ENCODE data around the gene MRPS14.
A peak's percentile ranks its signal among the peaks of the same experiment; 100 is the strongest.
"Not testable (repeated sequence)": the region's sequence is repeated elsewhere in the genome, so short reads cannot be mapped to it uniquely, and the experiment has no call there.

The MRPS14 gene

GRCh38 chr1:175023922-175024242 is 657 bp upstream of the MRPS14 start:
- DNase-seq (ENCODE audit: low read depth, low spot score), result not testable (repeated sequence)

DNA sequence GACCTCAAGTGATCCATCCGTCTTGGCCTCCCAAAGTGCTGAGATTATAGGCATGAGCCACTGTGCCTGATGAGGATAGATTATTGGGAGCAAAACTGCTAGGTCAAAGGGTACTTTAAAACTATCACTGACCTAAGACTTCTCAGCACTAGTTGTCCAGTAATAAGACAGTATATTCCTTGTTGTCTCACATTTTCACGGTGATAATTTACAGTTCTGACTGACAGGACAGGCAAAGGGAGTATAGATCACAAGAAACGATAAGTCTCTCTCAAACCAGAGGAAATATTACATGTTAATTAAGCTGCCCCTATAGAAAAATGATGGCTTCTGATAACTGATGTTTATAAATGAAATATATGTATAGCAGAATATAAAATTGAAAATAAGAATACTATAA is 3.7 kb downstream of the MRPS14 start:
- no peak for DNase-seq (ENCODE audit: low read depth, low spot score)

DNA sequence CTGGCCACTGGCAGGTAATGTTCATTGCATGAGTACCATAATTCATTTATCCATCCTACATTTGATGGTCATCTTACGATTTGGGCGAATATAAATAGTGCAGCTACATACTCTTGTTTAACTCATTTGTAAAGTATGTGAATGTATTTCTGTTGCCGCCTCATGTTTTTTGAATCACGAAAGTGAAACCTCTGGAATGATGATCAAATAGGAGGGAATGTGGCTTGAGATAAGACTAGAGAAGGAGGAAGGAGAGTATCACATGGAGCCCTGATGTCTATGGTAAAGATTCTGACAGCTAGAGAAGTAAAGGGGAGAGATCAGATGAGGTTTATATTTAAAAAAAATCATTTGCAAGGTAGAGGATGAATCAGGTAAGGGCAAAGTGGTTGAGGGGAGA is 8.0 kb downstream of the MRPS14 start:
- DNase-seq (ENCODE audit: low read depth, low spot score), result no peak

DNA sequence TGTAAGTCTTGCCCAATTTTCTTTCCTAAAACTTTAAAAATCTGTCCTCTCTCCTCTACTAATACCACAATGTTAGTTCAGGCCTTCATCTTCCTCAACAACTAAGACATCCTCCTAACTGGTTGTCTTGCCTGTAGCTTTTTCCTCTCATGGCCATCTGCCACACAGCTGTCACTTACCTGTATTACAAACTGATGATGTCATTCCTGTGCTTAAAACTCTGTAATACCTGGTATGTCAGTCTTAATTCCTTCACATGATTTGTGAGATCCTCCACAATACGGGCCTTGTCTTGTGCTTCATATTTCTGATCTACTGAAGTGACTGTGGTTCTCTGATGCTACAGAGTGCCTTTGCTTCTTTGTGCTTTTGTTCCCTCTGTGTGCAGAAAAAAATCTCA is 9.8 kb downstream of the MRPS14 start:
- no peak for DNase-seq (ENCODE audit: low read depth, low spot score)

GRCh38 chr1:175009532-175009931 is 13.7 kb downstream of the MRPS14 start:
- no peak for DNase-seq (ENCODE audit: low read depth, low spot score)

GRCh38 chr1:175005085-175005783 is 18.0 kb downstream of the MRPS14 start:
- DNase-seq (ENCODE audit: low read depth, low spot score), result no peak

DNA sequence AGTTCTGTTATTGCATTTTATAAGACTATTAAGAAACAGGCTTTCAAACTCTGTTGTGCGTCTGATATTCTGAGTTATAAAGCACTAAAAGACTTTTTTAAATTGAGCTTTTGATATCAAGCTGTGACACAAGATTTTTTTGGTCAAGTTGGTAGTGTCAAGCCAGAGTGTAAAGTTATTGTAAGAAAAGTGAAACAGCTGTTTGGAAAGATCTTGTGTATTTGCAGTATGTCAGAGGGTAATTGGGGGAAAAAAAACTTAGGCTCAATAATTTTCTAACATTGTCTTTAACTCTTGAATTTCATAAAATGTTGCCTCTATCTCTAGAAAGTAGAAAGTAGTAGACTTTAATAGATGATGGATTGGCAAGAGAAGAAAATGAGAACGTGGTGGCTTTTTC is 19.7 kb downstream of the MRPS14 start:
- no peak for DNase-seq (ENCODE audit: low read depth, low spot score)

DNA sequence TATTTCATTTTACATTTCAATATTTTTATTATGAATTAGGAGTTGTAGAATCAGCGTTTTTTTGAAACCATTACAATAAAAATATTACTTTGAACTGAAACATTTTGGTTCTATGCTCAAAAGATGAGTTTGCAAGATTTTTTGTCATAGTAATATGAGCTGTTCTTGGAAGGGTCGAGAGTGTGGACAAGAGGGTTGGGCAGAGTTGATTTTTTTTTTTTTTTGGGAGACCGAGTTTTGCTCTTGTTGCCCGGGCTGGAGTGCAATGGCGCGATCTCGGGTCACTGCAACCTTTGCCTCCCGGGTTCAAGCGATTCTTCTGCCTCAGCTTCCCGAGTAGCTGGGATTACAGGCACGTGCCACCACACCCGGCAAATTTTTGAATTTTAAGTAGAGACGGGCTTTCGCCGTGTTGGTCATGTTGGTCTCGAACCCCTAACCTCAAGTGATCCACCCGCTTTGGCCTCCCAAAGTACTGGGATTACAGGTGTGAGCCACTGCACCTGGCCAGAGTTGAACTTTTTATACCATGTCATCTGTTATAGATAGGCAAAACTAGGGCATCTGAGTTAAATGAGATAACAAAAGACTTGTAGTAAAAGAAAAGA is 20.2 kb downstream of the MRPS14 start:
- no peak for DNase-seq (ENCODE audit: low read depth, low spot score)

DNA sequence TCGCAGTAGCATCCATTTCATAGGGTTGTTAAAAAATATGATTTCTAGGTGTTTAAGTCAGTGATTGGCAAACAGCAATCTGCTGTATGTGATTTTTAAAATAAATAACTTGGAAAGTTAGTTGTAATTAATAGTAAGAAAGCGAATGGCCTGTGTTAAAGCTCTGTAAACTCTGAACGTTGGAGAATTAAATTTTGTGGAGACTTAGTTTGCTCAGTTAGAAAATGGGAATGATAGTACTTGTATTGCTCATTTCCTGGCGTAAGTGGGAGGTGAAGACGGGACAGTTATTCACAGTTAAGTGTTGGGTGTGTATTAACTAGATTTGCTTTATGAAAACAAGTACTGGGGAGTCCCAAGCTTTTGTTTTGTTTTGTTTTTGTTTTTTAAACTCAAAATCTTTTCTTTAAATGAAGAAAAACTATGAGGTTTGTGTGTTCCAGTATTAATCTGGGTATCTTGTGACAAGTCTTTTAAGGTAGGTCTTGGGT is 22.5 kb downstream of the MRPS14 start:
- no peak for DNase-seq (ENCODE audit: low read depth, low spot score)

GRCh38 chr1:174999936-175000696 is 23.1 kb downstream of the MRPS14 start, which contains the start of gene CACYBP:
CACYBP (plus strand) TSS chr1:174999947; CDS start chr1:175000181, 234 bp downstream.
- DNase-seq (ENCODE audit: low read depth, low spot score), result peak; percentile 17

DNA sequence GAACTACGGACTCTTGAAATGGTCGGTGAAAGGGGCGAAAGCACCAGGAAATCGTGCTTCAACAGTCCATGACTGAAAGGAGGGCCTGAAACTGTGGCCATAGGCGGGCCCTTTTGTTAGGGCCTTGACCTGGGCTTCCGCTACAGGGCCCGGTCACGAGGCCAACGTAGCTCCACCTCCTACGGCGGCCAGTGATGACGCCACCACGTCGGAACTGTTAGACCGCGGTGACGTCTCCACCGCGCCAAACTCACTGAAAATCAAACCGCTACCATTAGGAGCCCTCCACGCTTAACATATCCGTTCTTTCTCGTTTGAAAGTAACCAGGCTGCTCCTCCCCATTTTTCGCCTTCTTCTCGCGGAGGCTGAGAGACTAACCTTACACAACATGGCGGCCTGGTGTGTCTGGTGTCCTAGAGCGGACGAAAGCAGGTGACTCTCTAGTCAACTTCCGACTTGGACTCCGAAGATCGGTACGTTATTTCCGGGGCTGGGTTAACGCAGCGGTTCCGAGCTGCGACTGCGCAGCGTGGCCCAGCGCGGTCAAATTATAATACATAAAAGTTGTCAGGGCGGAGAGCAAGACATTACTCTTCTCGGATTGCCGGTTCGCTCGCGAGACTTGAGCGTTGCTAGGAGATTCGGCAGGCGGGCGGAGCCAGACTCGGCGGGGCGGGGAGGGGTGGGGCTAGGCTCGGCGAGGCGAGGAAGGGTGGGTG is 23.8 kb downstream of the MRPS14 start:
- DNase-seq (ENCODE audit: low read depth, low spot score), result peak; percentile 94

DNA sequence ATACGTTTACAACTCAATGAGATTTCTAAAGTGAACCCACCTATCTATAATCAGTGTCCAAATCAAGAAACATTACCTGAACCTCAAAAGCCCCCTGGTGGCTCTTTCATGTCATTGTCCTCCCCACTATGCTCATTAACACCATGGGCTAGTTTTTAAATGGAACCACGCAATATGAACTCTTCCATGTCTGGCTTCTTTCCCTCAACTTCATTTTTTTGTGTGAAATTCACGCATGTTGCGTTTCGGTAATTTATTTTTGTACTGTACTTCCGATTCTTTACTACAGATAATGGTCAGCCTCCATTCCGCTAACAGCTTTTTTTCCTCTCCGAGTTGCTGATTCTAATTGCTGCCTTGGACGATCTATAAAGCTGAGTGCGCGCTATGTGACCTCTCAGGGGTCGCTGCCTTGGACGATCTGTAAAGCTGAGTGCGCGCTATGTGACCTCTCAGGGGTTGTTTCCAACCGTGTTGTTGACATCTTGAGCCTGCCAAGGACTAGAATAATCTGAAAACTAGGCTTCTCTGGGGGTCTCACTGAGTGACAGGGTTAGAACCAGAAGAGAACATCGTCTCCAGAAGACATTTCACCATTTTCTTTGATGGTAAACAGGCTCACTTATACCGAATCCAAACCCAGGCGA is 24.5 kb downstream of the MRPS14 start:
- DNase-seq (ENCODE audit: low read depth, low spot score), result peak; percentile 16

DNA sequence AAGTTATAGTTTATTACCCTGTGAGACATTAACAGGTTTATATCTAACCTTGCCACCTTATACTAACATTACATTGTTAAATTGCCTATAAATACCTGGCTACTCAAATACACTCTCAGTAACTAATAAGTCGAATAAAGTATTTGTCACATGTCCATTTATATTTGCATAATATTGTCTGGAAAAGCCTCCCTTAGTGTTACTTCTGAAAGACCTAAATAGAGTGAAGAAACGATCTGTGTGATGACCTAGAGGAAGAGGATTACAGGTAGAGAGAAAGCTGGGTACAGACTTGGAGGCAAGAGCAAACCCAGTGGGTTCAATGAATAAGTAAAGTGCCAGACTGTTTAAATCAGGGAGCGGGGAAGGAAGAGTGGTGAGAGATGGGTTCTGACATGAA is 26.2 kb downstream of the MRPS14 start:
- DNase-seq (ENCODE audit: low read depth, low spot score), result no peak

DNA sequence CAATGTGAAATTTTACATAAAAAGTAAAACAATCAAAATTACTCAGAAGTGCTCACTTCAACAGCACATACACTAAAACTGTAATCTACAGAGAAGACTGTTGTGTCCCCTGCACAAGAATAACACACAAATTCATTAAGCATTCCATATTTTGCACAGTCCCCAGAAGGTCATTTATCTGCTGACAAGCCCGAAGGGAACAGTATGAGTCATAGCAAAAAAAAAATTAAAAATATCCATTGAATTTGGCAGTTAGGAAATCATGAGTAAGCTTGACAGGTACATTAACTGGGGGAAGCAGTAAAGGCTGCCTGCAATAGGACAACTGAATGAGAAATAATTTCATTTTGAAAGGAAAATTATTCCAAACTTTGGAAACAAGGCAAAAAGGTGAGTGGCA is 26.7 kb downstream of the MRPS14 start:
- DNase-seq (ENCODE audit: low read depth, low spot score), result no peak

DNA sequence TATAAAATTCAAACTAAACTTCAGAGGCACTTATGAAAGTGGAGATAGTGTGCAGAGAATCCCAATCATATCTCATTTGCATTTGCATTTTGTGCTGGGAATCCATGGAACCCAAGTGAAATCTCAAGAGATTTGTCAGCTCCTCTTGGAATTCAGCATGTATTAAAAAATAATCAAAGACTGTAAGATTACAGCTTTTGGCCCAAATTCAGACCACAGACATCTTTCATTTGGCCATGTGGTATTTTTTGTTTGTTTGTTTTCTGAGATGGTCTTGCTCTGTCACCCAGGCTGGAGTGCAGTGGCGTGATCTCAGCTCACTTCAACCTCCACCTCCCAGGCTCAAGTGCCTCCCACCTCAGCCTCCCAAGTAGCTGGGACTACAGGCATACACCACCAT is 27.3 kb downstream of the MRPS14 start:
- no peak for DNase-seq (ENCODE audit: low read depth, low spot score)

GRCh38 chr1:174995121-174995520 is 28.1 kb downstream of the MRPS14 start:
- no peak for DNase-seq (ENCODE audit: low read depth, low spot score)

DNA sequence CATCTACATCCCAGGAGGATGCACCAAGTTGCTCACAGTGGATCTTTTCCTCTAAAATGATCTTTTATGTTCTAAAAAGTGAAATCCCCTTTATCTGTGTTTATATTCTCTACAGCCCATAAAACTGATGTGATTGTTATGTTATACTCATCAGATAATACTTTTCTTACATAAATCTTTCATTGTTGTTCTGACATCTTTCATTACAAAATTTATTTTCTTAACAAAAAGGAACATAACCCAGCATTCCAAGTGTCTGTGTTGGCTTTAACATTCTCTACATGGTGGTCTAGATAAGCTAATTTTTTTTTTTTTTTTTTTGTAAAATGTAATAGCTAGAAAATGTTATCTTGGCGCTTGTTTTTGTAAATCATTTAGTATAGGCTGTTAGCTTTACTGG is 31.8 kb downstream of the MRPS14 start:
- DNase-seq (ENCODE audit: low read depth, low spot score), result no peak

DNA sequence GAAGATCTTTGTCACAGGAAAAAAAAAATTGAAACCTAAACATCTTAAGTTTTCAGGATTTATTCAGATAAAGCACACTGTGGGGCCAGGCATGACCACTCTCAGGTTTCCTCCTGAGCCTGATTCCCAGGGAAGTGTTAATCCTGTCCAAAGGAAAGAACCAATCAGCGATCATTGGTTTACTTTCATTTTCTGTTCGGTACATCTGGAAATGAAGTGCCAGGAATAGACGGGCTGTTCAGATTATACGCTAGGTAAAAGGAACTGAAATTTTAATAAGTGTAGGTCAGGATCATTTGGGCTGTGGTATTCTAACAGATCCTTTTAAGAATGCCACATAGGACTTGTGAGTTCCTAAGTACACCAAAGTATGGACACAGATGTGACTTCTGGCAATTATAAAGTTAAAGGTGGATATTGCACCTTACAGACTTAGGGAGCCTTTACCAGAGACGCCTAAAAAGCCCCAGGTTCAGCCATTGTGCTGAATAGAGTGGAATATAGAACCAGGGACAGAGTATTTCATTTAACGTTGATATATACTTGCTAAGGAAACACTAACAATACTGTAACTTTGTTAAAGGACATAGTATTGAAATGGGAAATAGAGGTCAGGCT is 32.7 kb downstream of the MRPS14 start:
- no peak for DNase-seq (ENCODE audit: low read depth, low spot score)

DNA sequence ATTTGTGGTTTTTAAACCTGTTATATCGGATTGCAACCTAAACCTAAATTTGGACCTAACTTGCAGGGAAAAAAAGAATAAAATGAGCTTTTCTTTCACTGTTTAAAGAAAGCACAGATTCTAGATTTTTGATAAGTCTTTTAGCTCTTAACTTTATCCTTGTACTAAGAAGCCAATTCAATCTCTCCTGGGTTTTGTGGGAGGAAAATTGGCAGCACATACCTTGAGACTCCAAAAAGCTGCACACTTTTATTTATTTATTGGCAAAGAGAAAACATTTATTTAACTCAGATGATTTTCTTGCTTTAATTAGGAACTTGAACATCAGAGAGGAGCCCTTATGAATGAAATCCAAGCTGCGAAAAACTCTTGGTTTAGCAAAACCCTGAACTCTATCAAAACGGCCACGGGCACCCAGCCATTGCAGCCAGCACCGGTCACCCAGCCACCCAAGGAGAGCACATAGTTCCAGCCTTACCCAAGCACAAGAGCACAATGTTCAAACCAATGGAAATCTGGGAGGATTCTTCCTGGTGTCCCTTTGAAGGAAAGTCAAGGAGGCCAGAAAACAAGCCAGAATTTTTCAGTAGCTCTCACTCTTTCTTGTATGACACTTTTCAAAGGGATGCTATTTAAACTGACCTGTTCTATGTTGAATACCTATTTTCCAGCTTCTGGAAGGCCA is 33.5 kb downstream of the MRPS14 start:
- DNase-seq (ENCODE audit: low read depth, low spot score), result no peak

DNA sequence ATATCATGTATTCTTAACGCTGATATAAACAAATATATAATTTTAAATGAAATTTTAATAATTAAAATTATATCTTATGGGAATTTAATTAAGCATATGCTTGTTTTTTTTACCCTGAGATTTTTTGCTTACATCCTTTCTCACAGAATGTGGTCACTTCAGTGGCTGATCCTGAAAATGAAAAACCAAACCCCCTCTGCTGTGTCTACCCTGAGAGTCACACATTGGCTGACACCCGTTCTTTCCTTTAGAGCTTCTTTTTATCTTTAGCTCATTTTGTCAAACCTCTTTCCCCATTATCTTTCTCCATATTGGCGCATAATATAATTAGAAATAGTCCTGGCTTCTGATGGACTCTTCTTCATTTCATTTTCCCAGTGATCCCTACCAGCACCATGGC is 34.2 kb downstream of the MRPS14 start:
- DNase-seq (ENCODE audit: low read depth, low spot score), result no peak

GRCh38 chr1:174988539-174988938 is 34.7 kb downstream of the MRPS14 start:
- DNase-seq (ENCODE audit: low read depth, low spot score), result no peak

Measured in activated CD4-positive, CD25-positive, alpha-beta regulatory T cell treated with anti-CD3 and anti-CD28 coated beads, Interleukin-2, amount 50 U/mL, for 16 hours (primary cell).